ENCODE data around the gene SENP6.
"Not testable (repeated sequence)": the region's sequence is repeated elsewhere in the genome, so short reads cannot be mapped to it uniquely, and the experiment has no call there.

SENP6 gene

DNA sequence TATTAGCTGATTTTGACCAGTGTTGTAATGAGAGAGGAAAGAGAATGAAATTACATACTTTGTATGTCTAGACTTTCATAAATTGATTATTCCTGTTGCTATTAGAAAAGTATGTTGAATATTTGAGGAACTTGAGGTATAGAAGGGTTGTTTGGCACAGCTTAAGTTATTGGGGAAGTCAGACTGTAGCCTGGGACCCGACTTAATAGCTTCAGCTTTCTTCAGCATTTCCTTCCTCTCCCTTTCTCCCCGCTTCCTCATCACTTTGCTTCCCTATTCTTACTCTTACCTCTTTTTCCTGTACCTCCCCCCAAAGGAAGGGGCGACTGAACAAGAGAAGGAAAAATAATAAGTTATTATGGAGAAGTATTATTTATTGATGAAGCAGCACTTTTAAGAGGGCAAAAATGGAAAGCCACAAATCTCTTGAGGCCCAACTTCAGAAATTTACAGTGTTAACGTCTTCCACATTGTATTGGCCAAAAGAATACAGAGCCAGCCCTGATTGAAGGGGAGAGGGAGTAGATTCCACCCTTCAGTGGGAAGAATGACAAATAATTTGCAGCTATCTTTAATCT lies 7.4 kb downstream of the SENP6 start:
- no peak for DNase-seq

DNA sequence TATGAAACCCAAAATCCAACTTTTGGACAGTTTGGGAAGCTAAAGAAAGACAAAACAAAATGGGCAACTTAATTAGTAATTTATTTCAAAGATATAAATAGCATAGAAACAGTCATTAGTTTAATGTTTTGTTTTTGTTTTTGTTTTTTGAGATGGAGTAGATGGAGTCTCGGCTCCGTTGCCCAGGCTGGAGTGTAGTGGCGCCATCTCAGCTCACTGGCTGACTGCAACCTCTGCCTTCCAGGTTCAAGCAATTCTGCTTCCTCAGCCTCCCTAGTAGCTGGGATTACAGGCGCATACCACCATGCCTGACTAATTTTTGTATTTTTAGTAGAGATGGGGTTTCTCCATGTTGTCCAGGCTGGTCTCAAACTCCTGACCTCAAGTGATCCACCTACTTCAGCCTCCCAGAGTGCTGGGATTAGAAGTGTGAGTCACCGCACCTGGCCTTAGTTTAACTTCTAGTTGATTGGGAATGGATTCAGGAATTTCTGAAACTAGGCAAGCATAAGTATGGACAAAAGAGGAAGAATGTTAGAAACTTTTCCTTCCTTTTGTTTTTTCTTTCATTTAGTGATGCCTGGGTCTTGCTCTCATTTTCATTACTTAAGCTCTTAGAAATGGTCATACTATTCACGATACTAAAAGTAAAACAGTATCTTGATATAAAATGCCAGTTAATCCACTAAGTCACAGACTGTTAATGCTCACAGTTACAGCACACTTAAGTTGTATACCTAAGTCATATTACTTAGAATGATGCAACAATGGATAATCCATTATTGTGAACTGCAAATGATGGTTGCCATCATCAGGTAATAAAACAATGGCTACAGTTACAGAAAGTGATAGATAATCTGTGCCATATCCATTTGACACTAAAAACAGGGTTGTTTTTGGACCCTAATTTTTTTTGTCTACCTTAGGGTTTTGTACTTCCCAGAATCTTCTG lies 8.2 kb downstream of the SENP6 start:
- DNase-seq = no peak

DNA sequence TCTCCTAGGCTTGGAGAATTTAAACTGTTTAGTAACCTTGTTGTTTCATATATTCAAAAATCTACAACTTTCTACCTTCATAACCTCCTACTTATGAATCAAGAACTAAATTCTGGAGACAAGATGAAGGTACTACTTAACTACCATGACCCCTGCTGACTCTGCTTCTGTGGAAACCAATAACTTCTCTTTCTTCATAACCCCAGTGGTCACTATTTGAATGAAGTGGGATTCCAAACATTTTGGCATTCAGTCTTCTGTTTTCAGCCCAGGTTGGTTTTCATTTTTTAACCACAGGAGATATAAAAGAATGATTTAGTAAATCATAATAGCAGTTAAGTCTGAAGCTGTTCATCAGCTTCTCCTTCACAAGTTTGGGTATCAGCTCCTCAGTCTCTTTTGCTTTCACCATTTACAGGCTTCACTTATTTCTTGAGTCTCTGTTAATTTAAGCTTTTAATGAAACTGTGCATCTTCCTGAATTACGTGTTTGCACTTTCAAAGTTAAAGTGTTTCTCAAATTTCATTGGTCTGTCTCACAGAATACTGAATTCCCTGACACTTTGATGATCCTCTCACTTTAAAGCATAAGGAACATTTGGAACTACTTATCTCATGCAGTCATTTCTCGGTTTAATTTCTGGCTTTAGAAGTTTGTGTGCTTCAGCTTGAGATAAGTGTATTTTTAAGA lies 9.5 kb downstream of the SENP6 start:
- no peak for DNase-seq

- peak; percentile 47 for DNase-seq
Measured at GRCh38 chr6:75611702-75612375, 10.2 kb downstream of the SENP6 start.

DNA sequence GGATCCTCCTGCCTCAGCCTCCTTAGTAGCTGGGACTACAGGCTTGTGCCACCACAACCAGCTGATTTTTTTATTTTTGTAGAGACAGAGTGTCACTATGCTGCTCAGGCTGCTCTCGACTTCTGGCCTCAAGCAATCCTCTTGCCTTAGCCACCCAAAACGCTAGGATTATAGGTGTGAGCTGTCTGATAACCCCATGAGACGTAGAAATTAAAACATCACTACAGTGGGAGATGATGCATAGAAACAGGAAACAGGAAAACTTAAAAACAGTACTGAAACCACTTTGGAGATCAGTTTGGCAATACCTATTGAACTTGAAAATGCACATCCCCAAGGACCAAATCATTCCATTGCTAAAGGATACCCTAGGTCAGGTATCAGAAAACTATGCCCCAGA lies 10.8 kb downstream of the SENP6 start:
- no peak for DNase-seq

GRCh38 chr6:75613056-75613501 lies 11.4 kb downstream of the SENP6 start:
- DNase-seq = no peak

DNA sequence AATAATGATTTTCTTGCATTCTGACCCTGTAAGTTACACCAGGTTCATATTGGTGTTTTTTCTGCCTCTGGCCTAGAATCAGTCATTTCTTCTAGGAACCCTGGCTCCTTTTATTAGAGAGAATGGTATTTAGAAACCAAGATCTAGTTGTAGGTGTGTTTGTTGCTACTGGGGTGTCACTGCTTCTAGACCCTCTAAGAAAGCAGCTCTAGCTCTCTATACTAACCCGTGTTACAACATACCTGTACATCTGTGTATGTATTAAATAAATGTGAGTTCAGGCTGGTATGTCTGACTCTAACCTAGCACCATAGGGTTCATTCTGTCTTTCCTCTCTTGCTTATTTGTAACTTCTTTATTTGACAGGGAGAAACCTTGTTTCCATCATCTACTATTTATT lies 16.8 kb downstream of the SENP6 start:
- no peak for DNase-seq

- no peak for DNase-seq
Measured at GRCh38 chr6:75619230-75619899, 17.7 kb downstream of the SENP6 start.

DNA sequence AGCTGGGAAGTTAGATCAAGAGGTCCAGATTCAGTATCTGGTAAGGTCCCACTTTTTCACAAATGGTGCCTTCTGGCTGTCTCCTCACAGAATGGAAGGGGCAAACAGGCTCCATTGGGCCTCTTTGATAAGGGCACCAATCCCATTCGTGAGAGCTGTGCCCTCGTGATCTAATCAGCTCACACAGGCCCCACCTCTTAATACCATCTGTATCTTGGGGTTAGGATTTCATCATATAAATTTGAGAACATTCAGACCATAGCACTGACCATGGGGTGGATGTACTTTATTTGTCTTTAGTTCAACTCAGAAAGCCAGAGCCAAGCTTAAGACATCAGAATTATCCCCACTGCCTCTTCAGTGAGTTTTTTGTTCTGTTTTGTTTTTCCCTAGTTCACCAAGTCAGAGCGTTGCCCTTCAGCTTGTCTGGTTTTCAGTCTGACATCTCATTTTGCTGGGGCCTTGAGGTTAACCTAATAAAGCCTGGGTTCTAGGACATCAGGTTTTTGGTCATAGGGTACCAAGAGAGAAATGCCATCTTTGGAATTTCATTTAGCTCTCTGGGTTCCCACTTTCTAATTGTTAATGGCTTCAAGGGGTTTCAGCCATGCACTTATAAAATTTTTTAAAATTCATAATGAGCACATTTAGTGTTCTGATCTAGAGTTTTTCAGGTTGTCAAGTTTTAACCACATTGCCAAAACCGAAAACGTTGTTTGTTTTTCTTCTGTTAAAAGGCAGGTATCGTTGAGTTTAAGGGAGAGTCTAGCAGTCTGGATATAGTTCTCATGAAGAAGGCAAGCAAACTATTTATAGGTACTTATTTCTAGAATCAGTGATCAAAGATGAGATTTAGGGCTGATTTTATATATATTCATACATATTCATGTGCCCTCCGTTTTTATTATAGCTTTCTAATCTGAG lies 19.0 kb downstream of the SENP6 start:
- no peak for DNase-seq

- no peak for DNase-seq
Measured at GRCh38 chr6:75621846-75622245, 20.2 kb downstream of the SENP6 start.

GRCh38 chr6:75623491-75623890 lies 21.8 kb downstream of the SENP6 start:
- no peak for DNase-seq

DNA sequence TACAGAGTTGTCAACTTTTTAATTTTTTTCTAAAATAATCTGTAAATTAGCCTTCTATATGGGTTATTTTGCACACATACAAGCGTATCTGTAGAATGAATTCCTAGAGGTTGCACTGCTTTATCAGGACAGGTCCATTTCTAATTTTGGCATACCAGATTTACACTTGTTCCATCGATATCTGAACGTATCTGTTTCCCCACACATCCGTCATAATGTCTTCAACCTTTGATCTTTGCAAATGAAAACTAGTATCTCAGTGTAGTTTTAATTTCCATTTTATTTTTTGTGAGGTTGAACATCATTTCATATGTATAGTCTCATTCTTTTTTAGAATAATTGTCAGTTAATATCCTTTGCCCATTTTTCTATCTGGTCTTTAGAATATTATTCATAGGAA lies 22.7 kb downstream of the SENP6 start:
- no peak for DNase-seq

DNA sequence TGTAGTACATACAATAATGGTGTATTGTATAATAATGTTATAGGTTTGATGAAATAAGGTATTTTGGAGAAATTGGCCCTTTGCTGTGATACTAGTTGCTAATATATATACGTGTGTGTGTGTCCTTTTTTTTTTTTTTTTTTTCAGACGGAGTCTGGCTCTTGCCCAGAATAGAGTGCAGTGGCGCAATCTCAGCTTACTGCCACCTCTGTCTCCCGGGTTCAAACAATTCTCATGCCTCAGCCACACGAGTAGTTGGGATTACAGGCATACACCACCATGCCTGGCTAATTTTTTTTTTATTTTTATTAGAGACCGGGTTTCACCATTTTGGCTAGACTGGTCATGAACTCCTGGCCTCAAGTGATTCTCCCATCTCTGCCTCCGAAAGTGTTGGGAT lies 23.3 kb downstream of the SENP6 start:
- no peak for DNase-seq

- DNase-seq = no peak
Measured at GRCh38 chr6:75626561-75626960, 24.9 kb downstream of the SENP6 start.

DNA sequence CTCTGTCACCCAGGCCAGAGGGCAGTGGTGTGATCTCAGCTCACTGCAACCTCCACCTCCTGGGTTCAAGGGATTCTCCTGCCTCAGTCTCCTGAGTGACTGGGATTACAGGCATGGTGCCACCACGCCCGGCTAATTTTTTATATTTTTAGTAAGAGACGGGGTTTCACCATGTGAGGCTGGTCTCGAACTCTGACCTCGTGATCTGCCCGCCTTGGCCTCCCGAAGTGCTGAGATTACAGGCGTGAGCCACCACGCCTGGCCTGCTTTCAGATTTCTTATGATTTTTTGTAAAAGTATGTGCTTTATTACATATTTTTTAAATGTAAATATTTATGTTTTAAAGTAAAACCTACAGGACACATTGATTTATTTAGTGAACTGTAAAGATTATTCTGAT lies 26.0 kb downstream of the SENP6 start:
- not testable (repeated sequence) for DNase-seq

DNA sequence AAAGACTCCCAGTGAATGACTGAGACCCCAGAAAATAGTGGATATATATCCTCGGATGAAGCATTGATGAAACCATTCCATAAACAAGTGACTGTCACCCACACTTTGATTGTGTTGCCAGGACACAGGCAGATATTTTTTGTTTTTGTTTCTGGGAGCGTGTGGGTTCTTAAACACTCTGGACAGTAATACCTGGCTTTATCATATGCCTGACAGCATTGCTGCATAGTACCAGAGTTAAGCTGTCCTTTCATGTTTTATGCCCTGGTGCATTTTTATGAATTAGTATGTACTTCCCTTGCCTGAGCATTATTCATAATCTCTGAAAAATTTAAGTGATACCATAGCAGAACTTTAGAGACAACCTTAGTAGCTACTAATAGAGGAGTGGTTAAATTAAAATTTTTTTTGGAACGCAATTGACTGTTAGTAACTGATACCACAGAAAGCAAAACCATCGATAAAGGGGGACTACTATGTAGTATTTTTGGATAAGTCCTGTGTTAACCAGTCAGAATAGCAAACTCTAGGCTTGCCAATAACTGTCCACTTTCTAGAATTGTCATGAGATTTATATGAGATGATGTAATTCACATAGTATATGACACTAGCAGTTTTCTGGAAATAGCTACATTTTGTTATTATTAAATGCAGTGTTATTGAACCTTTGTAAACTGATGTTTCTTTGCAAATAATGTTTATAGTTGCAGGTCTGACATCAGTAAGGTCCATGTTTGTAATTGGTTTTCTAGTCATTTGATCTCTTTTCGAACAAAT lies 30.4 kb downstream of the SENP6 start:
- DNase-seq = no peak

DNA sequence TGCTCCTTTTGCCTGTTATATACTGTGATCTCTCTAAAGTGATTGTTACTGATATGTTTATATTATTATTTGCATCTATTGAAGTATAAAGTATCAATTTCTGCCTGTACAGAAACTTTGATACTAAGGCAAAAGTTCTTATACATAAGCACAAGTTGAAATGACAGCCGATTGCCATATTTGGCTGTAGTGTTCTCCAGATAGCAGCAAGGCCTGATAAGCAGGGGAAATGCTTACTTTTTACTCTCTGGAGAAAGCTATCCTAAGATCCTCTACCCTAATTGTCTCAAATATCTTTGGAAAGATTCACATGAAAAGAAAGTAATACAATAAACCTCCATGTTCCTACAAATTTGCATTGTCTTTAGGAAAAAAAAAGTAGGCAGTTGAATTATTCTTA lies 31.4 kb downstream of the SENP6 start:
- no peak for DNase-seq

GRCh38 chr6:75642311-75642710 lies 40.6 kb downstream of the SENP6 start:
- DNase-seq = no peak

GRCh38 chr6:75643173-75643572 lies 41.5 kb downstream of the SENP6 start:
- no peak for DNase-seq

DNA sequence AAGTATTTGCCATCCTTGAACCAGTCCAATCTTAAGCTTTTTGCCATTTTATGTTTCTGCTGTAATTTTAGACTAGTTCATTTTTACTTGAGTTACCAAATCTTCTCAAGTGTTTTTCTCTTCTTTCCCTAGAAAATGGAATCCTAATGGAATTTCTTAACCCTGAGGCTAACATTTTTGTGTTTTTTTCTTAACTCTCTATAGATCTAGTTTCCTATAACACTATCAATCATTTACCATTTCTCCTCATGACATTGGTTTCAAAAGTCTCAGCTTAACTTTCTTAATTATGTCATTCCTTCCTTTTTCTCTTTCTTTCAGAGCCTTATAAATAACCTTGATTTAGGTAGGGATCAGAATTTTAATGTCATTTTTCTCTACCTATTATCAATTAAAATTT lies 54.8 kb downstream of the SENP6 start:
- no peak for DNase-seq

DNA sequence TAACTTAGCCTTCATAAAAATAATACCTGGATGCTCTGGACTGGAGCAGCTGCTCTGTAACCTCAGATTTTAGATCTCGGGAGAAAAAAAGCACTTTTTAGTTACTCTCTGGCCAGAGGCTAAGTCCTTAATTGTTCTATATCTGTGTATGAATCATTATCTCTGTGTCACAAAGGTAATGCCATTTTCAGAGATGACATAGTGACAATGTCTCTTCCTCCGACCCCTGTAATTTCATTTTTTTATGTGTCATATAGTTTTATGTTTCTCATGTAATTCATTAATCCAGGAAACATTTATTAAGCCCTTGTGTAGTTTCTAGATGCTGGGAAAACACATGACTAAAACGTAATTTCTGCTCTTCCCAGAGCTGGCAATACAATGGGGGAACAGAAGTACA lies 55.6 kb downstream of the SENP6 start:
- DNase-seq = no peak

Measured in stimulated activated CD4-positive, alpha-beta T cell treated with anti-CD3 and anti-CD28 coated beads, Interleukin-4, amount 100 ng/mL, for 24 hours (primary cell).